Loucy (cell line): ENCODE data around the gene ZNF394.

Source experiments
- EZH2phosphoT487 ChIP-seq: fragments of 200-600 bp; IDR thresholded peaks from 2 replicates; pipeline ENCODE4 v1.6.1; 2018; ENCODE audit warnings: antibody characterized with exemption, mild to moderate bottlenecking, moderate library complexity, borderline replicate concordance
- TF ChIP-seq, protein P1 (sequence below): fragments of 200-600 bp; sonication (generic); conservative IDR thresholded peaks from 2 replicates; pipeline ENCODE4 v1.5.1; 2014; ENCODE audit warnings: mild to moderate bottlenecking, antibody characterized with exemption, low read length

DNA sequence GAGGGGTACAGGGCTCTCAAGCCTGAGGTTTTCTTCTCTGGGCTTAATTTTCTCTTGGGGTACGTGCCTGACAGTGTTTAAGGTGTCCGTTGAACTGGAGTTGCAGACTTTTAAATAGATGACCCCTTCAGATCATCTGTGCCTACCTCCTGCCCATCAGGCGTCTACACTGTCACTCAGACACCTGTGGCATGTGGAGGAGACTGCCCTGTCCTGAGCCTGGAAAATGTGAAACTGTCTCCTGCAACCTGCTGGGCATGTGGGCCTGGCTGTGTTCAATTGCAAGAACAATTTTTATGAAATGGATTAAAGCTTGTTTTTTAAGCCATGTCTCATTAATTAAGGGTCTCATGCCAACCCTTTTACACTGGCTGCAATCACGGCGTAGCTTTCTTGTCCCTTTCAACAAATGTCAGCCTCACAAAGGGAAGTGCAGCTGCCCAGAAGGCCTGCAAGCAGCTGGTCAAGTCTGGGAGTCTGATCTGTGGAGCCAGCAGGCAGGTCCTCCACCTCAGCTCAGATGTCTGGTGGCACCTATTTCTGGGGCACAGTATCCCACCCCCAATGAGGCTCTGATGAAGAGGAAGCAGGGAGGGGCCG is 42.9 kb downstream of the ZNF394 start:
- TF ChIP-seq, protein P1, sequence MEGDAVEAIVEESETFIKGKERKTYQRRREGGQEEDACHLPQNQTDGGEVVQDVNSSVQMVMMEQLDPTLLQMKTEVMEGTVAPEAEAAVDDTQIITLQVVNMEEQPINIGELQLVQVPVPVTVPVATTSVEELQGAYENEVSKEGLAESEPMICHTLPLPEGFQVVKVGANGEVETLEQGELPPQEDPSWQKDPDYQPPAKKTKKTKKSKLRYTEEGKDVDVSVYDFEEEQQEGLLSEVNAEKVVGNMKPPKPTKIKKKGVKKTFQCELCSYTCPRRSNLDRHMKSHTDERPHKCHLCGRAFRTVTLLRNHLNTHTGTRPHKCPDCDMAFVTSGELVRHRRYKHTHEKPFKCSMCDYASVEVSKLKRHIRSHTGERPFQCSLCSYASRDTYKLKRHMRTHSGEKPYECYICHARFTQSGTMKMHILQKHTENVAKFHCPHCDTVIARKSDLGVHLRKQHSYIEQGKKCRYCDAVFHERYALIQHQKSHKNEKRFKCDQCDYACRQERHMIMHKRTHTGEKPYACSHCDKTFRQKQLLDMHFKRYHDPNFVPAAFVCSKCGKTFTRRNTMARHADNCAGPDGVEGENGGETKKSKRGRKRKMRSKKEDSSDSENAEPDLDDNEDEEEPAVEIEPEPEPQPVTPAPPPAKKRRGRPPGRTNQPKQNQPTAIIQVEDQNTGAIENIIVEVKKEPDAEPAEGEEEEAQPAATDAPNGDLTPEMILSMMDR: no peak
- TF ChIP-seq EZH2phosphoT487: no peak
